Activated T-cell treated with anti-CD3 and anti-CD28 coated beads, Interleukin-2, amount 50 U/mL, for 4 hours (primary cell): ENCODE measurements around the gene CCDC88B. TPM values are rescaled to one million over a fixed set of nuclear protein-coding genes. Genes with fewer than 3 reads are reported as not detected.

Source experiments
- ATAC-seq, 2 donors: fragments of 200-7000 bp; cut with Tn5 transposase; one replicate each; pipeline ENCODE4 v1.10.0; 2021
- DNase-seq: peaks from one replicate; pipeline ENCODE4 v3.0.0-alpha.2; 2020
- H3K27me3 Mint-ChIP-seq: one replicate; pipeline ENCODE4 v1.8.0; 2021; ENCODE audit warnings: low read depth, mixed read lengths
- H3K36me3 Mint-ChIP-seq: one replicate; pipeline ENCODE4 v1.8.0; 2022; ENCODE audit warnings: mixed read lengths; ENCODE audit not compliant: insufficient read depth
- H3K4me1 Mint-ChIP-seq: one replicate; pipeline ENCODE4 v1.8.0; 2021; ENCODE audit warnings: low read depth, mixed read lengths
- H3K4me3 Mint-ChIP-seq: one replicate; pipeline ENCODE4 v1.8.0; 2021; ENCODE audit warnings: mild to moderate bottlenecking, moderate library complexity, mixed read lengths
- H3K9me3 Mint-ChIP-seq: one replicate; pipeline ENCODE4 v1.8.0; 2021; ENCODE audit warnings: mixed read lengths
- total RNA-seq, 3 donors: library from RNA; stranded (reverse); gene quantifications; one replicate each; pipeline ENCODE4 v1.2.1, GENCODE V29; 2021

Gene CCDC88B
- total RNA-seq, 3 donors from 2014 or later: 87.4 to 97.9 (median 96.2) TPM

DNA sequence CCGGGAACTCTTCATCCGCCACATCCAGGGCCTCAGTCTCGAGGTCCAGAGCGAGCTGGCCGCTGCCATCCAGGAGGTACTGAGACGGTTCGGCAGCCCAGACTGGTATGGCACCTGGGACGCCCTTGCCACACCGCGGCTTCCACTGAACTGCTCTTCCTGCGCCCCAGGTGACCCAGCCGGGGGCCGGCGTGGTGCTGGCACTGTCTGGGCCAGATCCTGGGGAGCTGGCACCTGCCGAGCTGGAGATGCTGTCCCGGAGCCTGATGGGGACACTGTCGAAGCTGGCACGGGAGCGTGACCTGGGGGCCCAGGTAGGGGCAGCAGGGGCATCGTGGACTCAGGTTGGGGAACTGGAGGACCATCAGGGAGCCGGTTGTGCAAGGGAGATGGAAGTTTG lies 1.4 kb downstream of the CCDC88B start:
- ATAC-seq (no peak), DNase-seq (no peak)
- peaks cover 15% of the 10 kb centered on the region for H3K36me3 Mint-ChIP-seq
- H3K4me1 Mint-ChIP-seq: peaks cover 32% of the 10 kb centered on the region
- peak overlapping the region; percentile 88 for H3K4me3 Mint-ChIP-seq
- no peaks in the 10 kb centered on the region for H3K9me3 Mint-ChIP-seq
- H3K27me3 Mint-ChIP-seq: no peaks in the 10 kb centered on the region

- H3K36me3 Mint-ChIP-seq: peaks cover 15% of the 10 kb centered on the region
- peaks cover 32% of the 10 kb centered on the region for H3K4me1 Mint-ChIP-seq
- H3K4me3 Mint-ChIP-seq: peak overlapping the region; percentile 35
- ATAC-seq (peak; percentile 80 to 81), DNase-seq (peak; percentile 89)
- no peaks in the 10 kb centered on the region for H3K27me3 Mint-ChIP-seq
- H3K9me3 Mint-ChIP-seq: no peaks in the 10 kb centered on the region
These were observed 2.1 kb downstream of the CCDC88B start for GRCh38 chr11:64341851-64342791.

GRCh38 chr11:64342869-64343745 lies 3.1 kb downstream of the CCDC88B start:
- peaks cover 31% of the 10 kb centered on the region for H3K4me1 Mint-ChIP-seq
- peak; percentile 5 to 8 for ATAC-seq
- no peak for DNase-seq
- H3K9me3 Mint-ChIP-seq: no peaks in the 10 kb centered on the region
- H3K4me3 Mint-ChIP-seq: no peak overlapping the region
- H3K36me3 Mint-ChIP-seq: peaks cover 14% of the 10 kb centered on the region
- no peaks in the 10 kb centered on the region for H3K27me3 Mint-ChIP-seq

DNA sequence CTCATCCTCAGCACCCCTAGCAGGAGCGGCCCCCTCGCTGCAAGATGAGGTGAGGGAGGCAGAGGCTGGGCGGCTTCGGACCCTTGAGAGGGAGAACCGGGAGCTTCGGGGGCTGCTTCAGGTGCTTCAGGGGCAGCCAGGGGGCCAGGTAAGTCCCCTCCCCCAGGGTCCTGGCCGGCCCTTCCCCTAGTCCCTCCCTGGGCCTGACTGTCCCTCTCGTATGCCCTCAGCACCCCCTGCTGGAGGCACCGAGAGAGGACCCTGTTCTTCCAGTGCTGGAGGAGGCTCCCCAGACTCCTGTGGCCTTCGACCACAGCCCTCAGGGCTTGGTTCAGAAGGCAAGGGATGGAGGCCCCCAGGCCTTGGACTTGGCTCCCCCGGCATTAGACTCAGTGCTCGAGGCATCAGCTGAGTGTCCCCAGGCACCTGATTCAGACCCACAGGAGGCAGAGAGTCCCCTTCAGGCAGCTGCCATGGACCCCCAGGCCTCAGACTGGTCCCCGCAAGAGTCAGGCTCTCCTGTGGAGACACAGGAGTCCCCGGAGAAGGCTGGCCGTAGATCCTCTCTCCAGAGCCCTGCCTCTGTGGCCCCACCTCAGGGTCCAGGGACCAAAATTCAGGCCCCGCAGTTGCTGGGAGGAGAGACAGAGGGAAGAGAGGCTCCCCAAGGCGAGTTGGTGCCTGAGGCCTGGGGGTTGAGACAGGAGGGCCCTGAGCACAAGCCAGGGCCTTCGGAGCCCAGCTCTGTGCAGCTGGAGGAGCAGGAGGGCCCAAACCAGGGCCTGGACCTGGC lies 4.0 kb downstream of the CCDC88B start:
- Mint-ChIP-seq H3K4me1 (peaks cover 27% of the 10 kb centered on the region), H3K27me3 (no peaks in the 10 kb centered on the region), H3K4me3 (no peak overlapping the region), H3K9me3 (no peaks in the 10 kb centered on the region), H3K36me3 (peaks cover 12% of the 10 kb centered on the region)
- ATAC-seq (no peak), DNase-seq (no peak)

GRCh38 chr11:64344787-64345186 lies 4.8 kb downstream of the CCDC88B start:
- Mint-ChIP-seq H3K4me3 (no peak overlapping the region), H3K36me3 (peaks cover 12% of the 10 kb centered on the region), H3K9me3 (no peaks in the 10 kb centered on the region), H3K27me3 (no peaks in the 10 kb centered on the region), H3K4me1 (peaks cover 18% of the 10 kb centered on the region)
- ATAC-seq (no peak), DNase-seq (no peak)

GRCh38 chr11:64347193-64347867 lies 7.3 kb downstream of the CCDC88B start:
- no peak for ATAC-seq
- Mint-ChIP-seq H3K27me3 (no peaks in the 10 kb centered on the region), H3K9me3 (no peaks in the 10 kb centered on the region)

GRCh38 chr11:64348383-64349024 lies 8.5 kb downstream of the CCDC88B start:
- Mint-ChIP-seq H3K36me3 (peaks cover 10% of the 10 kb centered on the region), H3K4me3 (no peak overlapping the region), H3K4me1 (peaks cover 3% of the 10 kb centered on the region), H3K27me3 (no peaks in the 10 kb centered on the region), H3K9me3 (no peaks in the 10 kb centered on the region)
- ATAC-seq (no peak), DNase-seq (no peak)

More at GRCh38 chr11:64347193-64347867, 7.3 kb downstream of the CCDC88B start:
- Mint-ChIP-seq H3K4me3 (no peak overlapping the region), H3K4me1 (peaks cover 3% of the 10 kb centered on the region), H3K36me3 (peaks cover 10% of the 10 kb centered on the region)
- no peak for DNase-seq

GRCh38 chr11:64349025-64349387 lies 9.0 kb downstream of the CCDC88B start:
- H3K4me1 Mint-ChIP-seq: peaks cover 3% of the 10 kb centered on the region
- no peaks in the 10 kb centered on the region for H3K27me3 Mint-ChIP-seq
- DNase-seq (no peak), ATAC-seq (no peak)
- no peaks in the 10 kb centered on the region for H3K9me3 Mint-ChIP-seq
- peaks cover 10% of the 10 kb centered on the region for H3K36me3 Mint-ChIP-seq
- H3K4me3 Mint-ChIP-seq: no peak overlapping the region

- Mint-ChIP-seq H3K36me3 (peaks cover 10% of the 10 kb centered on the region), H3K4me1 (peaks cover 3% of the 10 kb centered on the region), H3K4me3 (no peak overlapping the region), H3K27me3 (no peaks in the 10 kb centered on the region), H3K9me3 (no peaks in the 10 kb centered on the region)
- DNase-seq: no peak
- ATAC-seq: no peak
These were observed 9.4 kb downstream of the CCDC88B start for GRCh38 chr11:64349404-64349803.

DNA sequence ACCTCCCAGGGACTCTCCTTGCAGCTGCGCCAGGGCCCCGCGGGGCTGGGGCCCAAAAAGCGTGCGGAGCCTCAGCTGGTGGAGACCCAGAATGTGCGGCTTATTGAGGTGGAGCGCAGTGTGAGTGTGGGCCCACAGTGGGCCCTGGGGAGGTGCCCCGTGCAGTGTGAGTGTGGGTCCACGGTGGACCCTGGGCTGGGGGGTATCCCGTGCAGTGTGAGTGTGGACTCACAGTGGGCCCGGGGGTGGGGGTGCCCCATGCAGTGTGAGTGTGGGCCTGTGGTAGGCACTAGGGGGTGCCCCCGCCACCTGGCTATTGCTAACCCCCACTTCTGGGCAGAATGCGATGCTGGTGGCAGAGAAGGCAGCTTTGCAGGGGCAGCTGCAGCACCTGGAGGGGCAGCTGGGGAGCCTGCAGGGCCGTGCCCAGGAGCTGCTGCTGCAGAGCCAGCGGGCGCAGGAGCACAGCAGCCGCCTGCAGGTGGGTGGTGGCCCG lies 11.2 kb downstream of the CCDC88B start:
- Mint-ChIP-seq H3K4me1 (no peaks in the 10 kb centered on the region), H3K27me3 (no peaks in the 10 kb centered on the region), H3K9me3 (no peaks in the 10 kb centered on the region), H3K4me3 (no peak overlapping the region), H3K36me3 (peaks cover 5% of the 10 kb centered on the region)
- ATAC-seq (no peak), DNase-seq (no peak)

DNA sequence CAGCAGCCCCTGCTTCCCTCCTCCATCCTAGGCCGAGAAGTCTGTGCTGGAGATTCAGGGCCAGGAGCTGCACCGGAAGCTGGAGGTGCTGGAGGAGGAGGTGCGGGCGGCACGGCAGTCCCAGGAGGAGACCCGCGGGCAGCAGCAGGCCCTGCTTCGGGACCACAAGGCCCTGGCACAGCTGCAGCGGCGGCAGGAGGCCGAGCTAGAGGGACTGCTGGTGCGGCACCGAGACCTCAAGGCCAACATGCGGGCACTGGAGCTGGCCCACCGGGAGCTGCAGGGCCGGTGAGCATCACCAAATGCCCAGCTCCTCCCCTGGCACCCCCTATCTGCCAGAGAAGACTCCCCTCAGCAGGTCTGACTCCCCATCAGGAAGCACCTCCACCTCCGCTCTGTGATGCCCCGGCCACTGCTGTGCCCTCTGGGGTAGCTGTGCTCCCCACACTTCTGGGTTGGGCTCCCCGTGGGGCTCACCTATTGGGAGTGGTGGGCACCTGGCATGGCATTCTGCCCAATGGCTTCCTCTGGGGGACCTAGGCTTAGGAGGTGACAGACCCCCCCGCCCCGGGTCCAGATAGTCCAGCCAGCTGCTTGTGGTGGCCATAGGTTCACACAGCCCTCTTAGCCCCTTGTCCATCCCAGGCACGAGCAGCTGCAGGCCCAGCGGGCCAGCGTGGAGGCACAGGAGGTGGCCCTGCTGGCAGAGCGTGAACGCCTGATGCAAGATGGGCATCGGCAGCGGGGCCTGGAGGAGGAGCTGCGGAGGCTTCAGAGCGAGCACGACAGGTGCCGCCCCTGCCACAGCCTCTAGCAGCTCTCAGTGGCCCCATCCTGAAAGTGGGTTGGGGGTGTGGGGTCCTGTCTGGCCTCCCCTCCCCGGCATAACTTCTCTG lies 12.3 kb downstream of the CCDC88B start:
- Mint-ChIP-seq H3K4me3 (no peak overlapping the region), H3K36me3 (peaks cover 5% of the 10 kb centered on the region), H3K4me1 (peaks cover 4% of the 10 kb centered on the region), H3K27me3 (no peaks in the 10 kb centered on the region), H3K9me3 (no peaks in the 10 kb centered on the region)
- no peak for ATAC-seq
- DNase-seq: no peak

GRCh38 chr11:64352995-64353714 lies 13.2 kb downstream of the CCDC88B start:
- Mint-ChIP-seq H3K27me3 (no peaks in the 10 kb centered on the region), H3K4me1 (peaks cover 11% of the 10 kb centered on the region), H3K9me3 (no peaks in the 10 kb centered on the region), H3K4me3 (no peak overlapping the region), H3K36me3 (peaks cover 4% of the 10 kb centered on the region)
- DNase-seq (no peak), ATAC-seq (no peak)
